ENCODE data around the gene SKP1. TPM values are rescaled to one million over a fixed set of nuclear protein-coding genes. Genes with fewer than 3 reads are reported as not detected.
A peak's percentile ranks its signal among the peaks of the same experiment; 100 is the strongest.

Gene SKP1
- total RNA-seq, 1 donor from 2014 or later, result 399 TPM

- Histone ChIP-seq H3K79me2 (ENCODE audit: insufficient read depth, low read length) (no peaks in the 10 kb centered on the region), H3K27me3 (ENCODE audit: insufficient read depth, low read length) (no peaks in the 10 kb centered on the region), H2AFZ (ENCODE audit: low read depth, low read length) (no peak overlapping the region), H3K4me1 (ENCODE audit: insufficient read depth, low read length) (no peaks in the 10 kb centered on the region), H3K9ac (ENCODE audit: low read length) (no peak overlapping the region), H3K27ac (ENCODE audit: low read depth, low read length) (no peak overlapping the region), H4K20me1 (ENCODE audit: insufficient read depth, low read length) (peaks cover 10% of the 10 kb centered on the region), H3K9me3 (ENCODE audit: insufficient read depth, low read depth, low read length) (no peaks in the 10 kb centered on the region), H3K4me3 (ENCODE audit: insufficient read depth, low read depth, low read length) (no peak overlapping the region), H3K36me3 (ENCODE audit: insufficient read depth, low read length) (no peaks in the 10 kb centered on the region), H3K4me2 (ENCODE audit: low read length) (no peak overlapping the region)
- Mint-ChIP-seq H3K27ac (ENCODE audit: unreplicated experiment) (no peak overlapping the region), H3K4me1 (ENCODE audit: low read depth, unreplicated experiment) (peaks cover 4% of the 10 kb centered on the region), H3K9me3 (ENCODE audit: unreplicated experiment) (no peaks in the 10 kb centered on the region), H3K4me3 (ENCODE audit: unreplicated experiment) (no peak overlapping the region), H3K36me3 (ENCODE audit: low read depth, unreplicated experiment) (no peaks in the 10 kb centered on the region), H3K27me3 (ENCODE audit: low read depth, unreplicated experiment) (no peaks in the 10 kb centered on the region)
- no peak for TF ChIP-seq EZH2 (IDR thresholded peaks at IDR 0.05; ENCODE audit: insufficient read depth, low read length)
- TF ChIP-seq CTCF (IDR thresholded peaks at IDR 0.05; ENCODE audit: insufficient read depth, low read depth, low read length), result no peak
- DNase-seq (ENCODE audit: low read depth) (no peak), FAIRE-seq (no peak)
These were observed 6.7 kb upstream of the SKP1 start for GRCh38 chr5:134183481-134183880.

GRCh38 chr5:134178096-134178419 is 1.3 kb upstream of the SKP1 start:
- Histone ChIP-seq H3K9ac (ENCODE audit: low read length) (peak overlapping the region; percentile 98), H3K36me3 (ENCODE audit: insufficient read depth, low read length) (peaks cover 4% of the 10 kb centered on the region), H3K27me3 (ENCODE audit: insufficient read depth, low read length) (no peaks in the 10 kb centered on the region), H4K20me1 (ENCODE audit: insufficient read depth, low read length) (peaks cover 36% of the 10 kb centered on the region), H3K4me1 (ENCODE audit: insufficient read depth, low read length) (peaks cover 11% of the 10 kb centered on the region), H3K79me2 (ENCODE audit: insufficient read depth, low read length) (peaks cover 37% of the 10 kb centered on the region), H3K4me3 (ENCODE audit: insufficient read depth, low read depth, low read length) (no peak overlapping the region), H3K27ac (ENCODE audit: low read depth, low read length) (no peak overlapping the region), H3K4me2 (ENCODE audit: low read length) (peak overlapping the region; percentile 93), H3K9me3 (ENCODE audit: insufficient read depth, low read depth, low read length) (no peaks in the 10 kb centered on the region), H2AFZ (ENCODE audit: low read depth, low read length) (no peak overlapping the region)
- H3K9me3 Mint-ChIP-seq (ENCODE audit: unreplicated experiment), result no peaks in the 10 kb centered on the region
- H3K27me3 Mint-ChIP-seq (ENCODE audit: low read depth, unreplicated experiment), result no peaks in the 10 kb centered on the region
- DNase-seq (ENCODE audit: low read depth) (no peak), FAIRE-seq (no peak)
- peaks cover 11% of the 10 kb centered on the region for H3K4me1 Mint-ChIP-seq (ENCODE audit: low read depth, unreplicated experiment)
- H3K4me3 Mint-ChIP-seq (ENCODE audit: unreplicated experiment), result peak overlapping the region; percentile 91
- no peak overlapping the region for H3K27ac Mint-ChIP-seq (ENCODE audit: unreplicated experiment)
- no peak for TF ChIP-seq EZH2 (IDR thresholded peaks at IDR 0.05; ENCODE audit: insufficient read depth, low read length)
- no peak for TF ChIP-seq CTCF (IDR thresholded peaks at IDR 0.05; ENCODE audit: insufficient read depth, low read depth, low read length)
- H3K36me3 Mint-ChIP-seq (ENCODE audit: low read depth, unreplicated experiment), result no peaks in the 10 kb centered on the region

- Histone ChIP-seq H3K4me1 (ENCODE audit: insufficient read depth, low read length) (peaks cover 11% of the 10 kb centered on the region), H3K9me3 (ENCODE audit: insufficient read depth, low read depth, low read length) (no peaks in the 10 kb centered on the region), H2AFZ (ENCODE audit: low read depth, low read length) (peak overlapping the region; percentile 89), H3K27ac (ENCODE audit: low read depth, low read length) (peak overlapping the region; percentile 97), H3K36me3 (ENCODE audit: insufficient read depth, low read length) (peaks cover 5% of the 10 kb centered on the region), H3K9ac (ENCODE audit: low read length) (peak overlapping the region; percentile 98), H3K27me3 (ENCODE audit: insufficient read depth, low read length) (no peaks in the 10 kb centered on the region), H3K4me3 (ENCODE audit: insufficient read depth, low read depth, low read length) (peak overlapping the region; percentile 99), H3K4me2 (ENCODE audit: low read length) (peak overlapping the region; percentile 93), H3K79me2 (ENCODE audit: insufficient read depth, low read length) (peaks cover 42% of the 10 kb centered on the region), H4K20me1 (ENCODE audit: insufficient read depth, low read length) (peaks cover 38% of the 10 kb centered on the region)
- Mint-ChIP-seq H3K27me3 (ENCODE audit: low read depth, unreplicated experiment) (no peaks in the 10 kb centered on the region), H3K36me3 (ENCODE audit: low read depth, unreplicated experiment) (peaks cover under 1% of the 10 kb centered on the region), H3K9me3 (ENCODE audit: unreplicated experiment) (no peaks in the 10 kb centered on the region), H3K4me1 (ENCODE audit: low read depth, unreplicated experiment) (peaks cover 11% of the 10 kb centered on the region), H3K27ac (ENCODE audit: unreplicated experiment) (peak overlapping the region; percentile 96), H3K4me3 (ENCODE audit: unreplicated experiment) (peak overlapping the region; percentile 91)
- TF ChIP-seq EZH2 (IDR thresholded peaks at IDR 0.05; ENCODE audit: insufficient read depth, low read length), result no peak
- DNase-seq (ENCODE audit: low read depth) (no peak), FAIRE-seq (no peak)
These were observed 782 bp upstream of the SKP1 start for GRCh38 chr5:134177369-134178095.
